HUES48 (cell line): ENCODE data around the gene DGKH.

Source experiments
- H3K27ac ChIP-seq: one replicate; pipeline ENCODE4 v1.7.0; 2013; ENCODE audit warnings: low read depth, low read length, inconsistent platforms
- H3K27me3 ChIP-seq: 2 replicates; pipeline ENCODE4 v1.6.1; 2013; ENCODE audit warnings: mild to moderate bottlenecking, low read length; ENCODE audit not compliant: control insufficient read depth, insufficient read depth
- H3K36me3 ChIP-seq: 2 replicates; pipeline ENCODE4 v1.6.1; 2013; ENCODE audit warnings: low read length; ENCODE audit not compliant: control insufficient read depth, insufficient read depth
- H3K4me1 ChIP-seq: 2 replicates; pipeline ENCODE4 v1.6.1; 2013; ENCODE audit warnings: mild to moderate bottlenecking, low read length; ENCODE audit not compliant: control insufficient read depth, insufficient read depth
- H3K4me3 ChIP-seq: 2 replicates; pipeline ENCODE4 v1.5.1; 2013; ENCODE audit warnings: mild to moderate bottlenecking, low read depth, low read length
- H3K9ac ChIP-seq: 2 replicates; pipeline ENCODE4 v1.6.1; 2013; ENCODE audit warnings: mild to moderate bottlenecking, low read depth, low read length, moderate library complexity
- H3K9me3 ChIP-seq: 2 replicates; pipeline ENCODE4 v1.6.1; 2013; ENCODE audit warnings: low read length; ENCODE audit not compliant: control insufficient read depth, insufficient read depth

Gene DGKH

DNA sequence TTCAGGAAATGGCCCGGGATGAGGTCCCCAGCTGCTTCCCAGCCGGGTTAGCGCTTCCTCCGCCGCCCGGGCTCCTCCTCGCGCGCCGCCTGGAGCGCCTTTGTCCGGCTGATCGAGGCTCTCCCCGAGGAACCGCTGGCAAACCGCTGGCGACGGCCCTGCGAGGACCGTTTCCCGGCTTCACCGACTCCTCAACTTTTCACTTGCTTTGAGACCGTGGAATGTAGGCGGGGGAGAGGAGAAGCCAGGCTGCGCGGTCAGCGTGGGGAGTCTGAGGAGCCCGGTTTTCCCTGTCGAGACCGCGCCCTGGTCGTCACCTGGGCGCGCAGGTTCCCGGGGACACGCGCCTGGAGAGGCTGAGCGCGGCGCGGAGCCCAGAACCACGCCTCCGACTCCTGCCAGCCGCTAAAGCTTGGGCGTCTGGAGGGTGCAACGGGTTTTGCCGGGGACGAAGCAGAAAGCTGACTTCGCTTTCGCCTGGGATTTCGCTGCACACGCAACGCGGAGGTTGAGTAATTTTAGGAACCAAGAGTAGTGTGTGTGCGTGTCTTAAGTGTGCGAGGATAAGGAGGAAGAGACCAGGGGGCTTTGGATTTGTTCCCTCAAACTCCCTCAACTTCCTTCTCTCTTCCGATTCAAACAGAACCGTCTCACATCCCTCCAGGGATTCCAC is 7.3 kb upstream of the DGKH start:
- peaks cover 72% of the 10 kb centered on the region for H3K27me3 ChIP-seq
- H3K4me3 ChIP-seq: peak overlapping the region; percentile 83
- H3K27ac ChIP-seq: peak overlapping the region; percentile 42
- peaks cover 13% of the 10 kb centered on the region for H3K4me1 ChIP-seq
- peak overlapping the region; percentile 78 for H3K9ac ChIP-seq
- no peaks in the 10 kb centered on the region for H3K9me3 ChIP-seq
- no peaks in the 10 kb centered on the region for H3K36me3 ChIP-seq

DNA sequence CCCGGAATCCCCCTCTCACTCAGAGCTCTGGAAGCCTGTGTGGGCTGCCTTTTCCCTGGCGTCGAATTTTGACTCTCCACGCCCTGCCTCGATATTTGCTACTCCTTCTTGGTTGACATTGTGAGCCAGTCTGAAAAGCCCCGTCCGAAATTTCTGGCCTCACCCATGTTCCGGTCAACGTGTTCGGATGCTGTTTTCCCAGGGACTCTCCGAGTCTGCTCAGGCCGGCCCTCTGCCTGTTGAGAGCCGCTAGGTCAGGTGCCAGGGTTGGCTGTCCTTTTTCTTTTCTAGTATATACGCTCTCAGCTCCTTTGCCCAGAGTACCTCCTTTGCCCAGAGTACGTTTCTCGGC is 6.8 kb upstream of the DGKH start:
- Histone ChIP-seq H3K27ac (no peak overlapping the region), H3K4me3 (peak overlapping the region; percentile 83), H3K36me3 (no peaks in the 10 kb centered on the region), H3K4me1 (peaks cover 13% of the 10 kb centered on the region), H3K9me3 (no peaks in the 10 kb centered on the region), H3K9ac (peak overlapping the region; percentile 78; the same call in 1 of the 2 replicates), H3K27me3 (peaks cover 77% of the 10 kb centered on the region)

DNA sequence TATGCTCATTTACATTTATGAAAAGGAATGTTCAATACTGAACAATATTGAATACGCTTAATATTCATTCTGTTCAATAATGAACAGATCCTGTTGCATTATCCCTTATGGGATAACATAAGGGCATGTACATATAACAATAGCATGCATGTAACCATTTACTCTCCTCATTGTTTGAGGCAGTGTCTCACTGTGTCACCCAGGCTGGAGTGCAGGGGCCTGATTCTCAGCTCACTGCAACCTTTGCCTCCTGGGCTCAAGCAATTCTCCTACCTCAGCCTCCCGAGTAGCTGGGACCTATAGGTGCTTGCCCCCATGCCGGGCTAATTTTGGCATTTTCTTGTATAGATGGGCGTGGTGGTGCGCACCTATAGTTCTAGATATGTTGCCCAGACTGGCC is 4.8 kb upstream of the DGKH start:
- H3K27me3 ChIP-seq: peaks cover 68% of the 10 kb centered on the region
- no peak overlapping the region for H3K4me3 ChIP-seq
- peaks cover 18% of the 10 kb centered on the region for H3K4me1 ChIP-seq
- no peak overlapping the region for H3K27ac ChIP-seq
- H3K36me3 ChIP-seq: no peaks in the 10 kb centered on the region
- no peaks in the 10 kb centered on the region for H3K9me3 ChIP-seq
- no peak overlapping the region for H3K9ac ChIP-seq

DNA sequence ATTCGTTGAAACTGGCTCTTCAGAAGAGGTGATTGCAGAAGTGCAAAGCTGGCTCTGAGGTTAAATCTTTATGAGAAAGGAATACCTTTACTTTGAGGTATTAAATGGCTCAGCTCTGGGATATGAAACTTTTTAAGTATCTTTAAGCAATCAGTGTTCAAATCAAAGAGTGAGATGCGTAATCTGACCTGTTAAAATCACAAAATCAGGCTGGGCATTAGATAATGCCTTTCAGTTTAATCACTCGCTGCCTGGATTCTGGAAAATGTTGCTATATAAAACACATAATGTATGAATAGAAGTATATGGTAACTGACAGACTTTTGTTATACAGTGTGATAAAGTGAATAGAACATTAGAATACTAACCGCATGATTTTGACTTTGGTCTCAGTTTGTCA is 2.0 kb upstream of the DGKH start:
- H3K9ac ChIP-seq: no peak overlapping the region
- peaks cover 14% of the 10 kb centered on the region for H3K4me1 ChIP-seq
- H3K27ac ChIP-seq: no peak overlapping the region
- no peaks in the 10 kb centered on the region for H3K9me3 ChIP-seq
- no peak overlapping the region for H3K4me3 ChIP-seq
- peaks cover 54% of the 10 kb centered on the region for H3K27me3 ChIP-seq
- H3K36me3 ChIP-seq: no peaks in the 10 kb centered on the region

DNA sequence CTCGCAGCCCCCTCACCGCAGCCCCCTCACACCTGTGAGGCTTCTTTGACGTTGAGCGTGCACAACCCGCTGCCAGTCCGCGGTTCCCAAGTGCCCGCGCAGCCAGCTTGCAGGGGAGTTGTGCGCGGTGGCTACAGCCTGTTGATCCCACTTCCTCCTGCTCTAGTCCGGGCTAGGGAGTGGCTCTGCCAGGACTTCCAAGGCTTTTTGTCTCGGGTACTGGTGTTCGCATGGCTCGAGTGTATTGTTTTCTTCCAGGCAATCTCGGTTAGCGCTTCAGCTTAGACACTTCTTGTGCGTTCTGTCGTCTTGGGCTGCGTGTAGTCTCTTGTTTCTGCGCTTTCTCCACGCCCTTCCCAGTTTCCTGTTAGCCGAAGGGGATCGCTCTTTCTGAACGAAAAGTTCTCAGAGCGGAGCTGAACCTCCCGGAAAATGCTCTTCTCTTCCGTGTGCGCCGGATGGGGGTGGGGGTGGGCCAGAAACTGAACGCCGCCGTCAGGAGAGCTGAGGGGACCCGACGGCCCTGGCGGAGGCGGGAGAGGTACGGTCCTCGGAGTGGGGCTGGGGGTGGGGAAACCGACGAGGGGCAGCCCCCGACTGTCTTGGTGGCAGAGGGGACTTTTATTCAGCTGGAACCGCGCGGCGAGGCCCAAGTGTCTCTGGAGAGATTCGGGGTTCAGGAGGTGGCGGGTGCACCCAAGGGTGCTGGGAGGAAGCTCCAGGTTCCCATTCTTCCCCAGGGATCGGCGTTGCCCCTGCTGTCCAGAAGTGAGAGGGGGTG is 697 bp upstream of the DGKH start:
- H3K36me3 ChIP-seq: no peaks in the 10 kb centered on the region
- peaks cover 41% of the 10 kb centered on the region for H3K27me3 ChIP-seq
- H3K4me1 ChIP-seq: 0 out of 2 replicates have a peak, but pooled peaks cover 5% of the 10 kb centered on the region
- H3K9ac ChIP-seq: no peak overlapping the region
- peak overlapping the region; percentile 56 for H3K27ac ChIP-seq
- H3K4me3 ChIP-seq: peak overlapping the region; percentile 77
- H3K9me3 ChIP-seq: no peaks in the 10 kb centered on the region

DNA sequence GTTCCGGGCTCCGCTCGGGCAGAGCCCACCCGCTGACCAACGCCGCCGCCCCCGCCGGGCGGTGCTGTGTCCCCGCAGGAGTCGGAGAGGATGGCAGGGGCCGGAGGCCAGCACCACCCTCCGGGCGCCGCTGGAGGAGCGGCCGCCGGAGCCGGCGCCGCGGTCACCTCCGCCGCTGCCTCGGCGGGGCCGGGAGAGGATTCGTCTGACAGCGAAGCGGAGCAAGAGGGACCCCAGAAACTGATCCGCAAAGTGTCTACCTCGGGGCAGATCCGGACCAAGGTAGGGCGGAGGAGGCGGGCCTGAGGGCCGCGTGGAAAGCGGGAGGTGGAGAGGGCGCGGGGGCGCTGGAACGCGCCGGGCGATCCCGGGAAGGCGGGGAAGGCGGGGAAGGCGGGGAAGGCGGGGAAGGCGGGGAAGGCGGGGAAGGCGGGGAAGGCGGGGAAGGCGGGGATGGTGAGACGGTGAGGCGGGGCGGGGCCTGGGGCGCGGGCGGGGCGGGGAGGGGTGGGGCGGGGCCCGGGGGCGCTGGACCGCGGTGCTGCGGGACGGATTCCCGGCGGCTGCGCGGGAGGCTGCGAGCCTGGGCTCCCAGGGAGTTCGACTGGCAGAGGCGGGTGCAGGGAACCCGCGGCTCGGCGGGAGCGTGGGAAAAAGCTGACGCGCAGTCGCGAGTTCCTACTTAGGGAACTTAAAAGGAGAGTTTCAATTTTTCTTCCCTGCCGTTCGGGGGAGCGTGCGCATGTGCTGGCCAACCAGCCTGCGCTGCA is 421 bp downstream of the DGKH start:
- Histone ChIP-seq H3K27ac (peak overlapping the region; percentile 86), H3K9ac (peak overlapping the region; percentile 68), H3K27me3 (peaks cover 38% of the 10 kb centered on the region)

DNA sequence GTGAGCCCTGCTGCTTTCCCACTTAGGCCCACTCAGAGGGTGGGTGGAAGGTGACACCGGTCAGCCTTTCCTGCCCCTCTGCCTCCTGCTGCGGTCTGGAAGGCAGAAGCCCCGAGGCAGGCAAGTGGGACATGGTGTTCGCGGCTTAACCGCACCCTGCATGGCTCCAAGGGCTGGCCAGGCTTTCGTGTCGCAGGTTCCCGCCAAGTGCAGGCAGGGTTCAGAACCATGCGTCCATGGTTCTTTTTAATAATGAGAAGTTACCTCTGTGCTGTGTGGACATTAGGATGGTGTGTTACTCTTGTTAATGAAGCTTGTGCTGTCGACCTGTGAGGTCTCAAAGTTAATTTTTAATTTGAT is 986 bp downstream of the DGKH start:
- H3K9me3 ChIP-seq: no peaks in the 10 kb centered on the region
- H3K36me3 ChIP-seq: no peaks in the 10 kb centered on the region
- H3K4me3 ChIP-seq: peak overlapping the region; percentile 89
- H3K9ac ChIP-seq: peak overlapping the region; percentile 68
- peak overlapping the region; percentile 17 for H3K27ac ChIP-seq
- peaks cover 38% of the 10 kb centered on the region for H3K27me3 ChIP-seq
- 0 out of 2 replicates have a peak, but pooled peaks cover 5% of the 10 kb centered on the region for H3K4me1 ChIP-seq

More for the DNA sequence above, 421 bp downstream of the DGKH start:
- Histone ChIP-seq H3K4me3 (peak overlapping the region; percentile 89), H3K4me1 (0 out of 2 replicates have a peak, but pooled peaks cover 5% of the 10 kb centered on the region), H3K36me3 (no peaks in the 10 kb centered on the region), H3K9me3 (no peaks in the 10 kb centered on the region)

DNA sequence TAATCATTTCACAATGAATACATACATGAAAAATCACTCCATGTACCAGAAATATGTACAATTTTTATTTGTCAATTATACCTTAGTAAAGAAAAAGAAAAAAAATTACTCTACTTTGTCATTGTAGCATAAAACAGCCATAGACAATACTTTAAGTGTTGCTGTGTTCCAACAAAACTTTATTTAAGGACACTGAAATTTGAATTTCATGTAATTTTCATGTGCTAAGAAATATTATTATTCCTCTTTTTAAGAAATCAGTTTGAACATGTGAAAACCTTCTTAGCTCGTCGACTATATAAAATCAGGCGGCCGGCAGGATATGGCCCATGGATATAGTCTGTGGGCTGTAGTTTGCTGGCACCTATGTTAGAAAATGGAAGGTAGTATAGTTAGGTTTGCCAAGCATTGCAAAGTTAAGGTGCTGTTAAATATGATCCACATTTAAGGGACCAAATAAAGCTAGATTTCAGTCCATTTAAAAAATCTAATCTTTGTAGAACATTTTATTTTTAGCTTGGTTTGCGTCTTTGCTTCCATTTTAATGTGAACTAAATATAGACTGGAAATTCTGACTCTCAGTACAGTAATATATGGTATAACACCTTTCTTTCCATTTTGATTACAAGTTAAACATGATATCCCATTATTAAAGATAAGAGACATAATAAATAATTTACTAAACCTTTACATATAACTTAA is 6.5 kb downstream of the DGKH start:
- Histone ChIP-seq H3K9me3 (no peaks in the 10 kb centered on the region), H3K27me3 (no peaks in the 10 kb centered on the region), H3K36me3 (no peaks in the 10 kb centered on the region), H3K27ac (no peak overlapping the region), H3K9ac (no peak overlapping the region), H3K4me3 (no peak overlapping the region), H3K4me1 (no peaks in the 10 kb centered on the region)

DNA sequence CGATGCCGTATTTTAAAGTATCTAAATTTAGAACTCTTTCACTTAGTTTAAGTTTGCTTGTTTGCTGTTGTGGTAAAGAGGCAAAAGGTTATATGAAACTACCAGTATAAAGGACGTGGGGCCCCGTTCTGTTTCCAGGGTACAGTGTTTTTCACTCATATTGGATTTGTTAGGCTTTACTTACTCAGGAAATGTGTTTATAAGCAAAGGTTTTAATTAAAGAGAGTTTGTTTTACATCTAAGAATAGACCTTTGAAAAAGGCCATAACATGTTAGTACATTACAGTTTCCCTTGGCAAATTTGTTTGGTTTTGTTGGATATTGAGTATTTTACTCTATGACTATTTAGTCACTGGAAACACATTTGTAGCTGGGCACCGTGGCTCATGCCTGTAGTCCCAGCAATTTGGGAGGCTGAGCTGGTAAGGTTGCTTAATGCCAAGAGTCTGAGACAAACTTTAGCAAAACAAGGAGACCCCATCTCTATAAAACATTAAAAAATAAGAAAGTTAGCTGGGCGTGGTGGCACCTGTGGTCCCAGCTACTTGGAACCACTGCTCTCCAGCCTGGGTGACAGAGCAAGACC is 7.1 kb downstream of the DGKH start:
- no peak overlapping the region for H3K27ac ChIP-seq
- no peaks in the 10 kb centered on the region for H3K27me3 ChIP-seq
- H3K9me3 ChIP-seq: no peaks in the 10 kb centered on the region
- no peak overlapping the region for H3K9ac ChIP-seq
- no peak overlapping the region for H3K4me3 ChIP-seq
- no peaks in the 10 kb centered on the region for H3K36me3 ChIP-seq
- H3K4me1 ChIP-seq: no peaks in the 10 kb centered on the region

DNA sequence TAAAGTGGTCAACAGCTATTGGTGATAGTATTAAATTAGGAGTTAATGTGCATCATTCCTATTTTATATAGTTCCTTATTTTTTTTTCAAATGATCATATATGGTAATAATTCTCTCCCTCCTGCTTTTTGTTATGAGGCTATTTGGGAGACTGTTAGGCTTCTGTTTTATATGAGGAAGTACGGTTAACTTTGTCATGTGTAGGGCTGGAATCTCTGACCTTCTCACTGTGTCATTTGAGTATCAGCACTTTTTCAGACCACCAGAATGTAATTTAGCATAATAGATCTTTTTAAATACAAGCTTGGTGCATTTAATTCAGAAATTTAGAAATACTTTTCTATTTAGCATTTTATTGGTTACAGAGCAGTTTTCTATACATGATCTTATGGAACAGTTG is 7.7 kb downstream of the DGKH start:
- no peak overlapping the region for H3K4me3 ChIP-seq
- no peaks in the 10 kb centered on the region for H3K36me3 ChIP-seq
- no peak overlapping the region for H3K9ac ChIP-seq
- H3K27me3 ChIP-seq: no peaks in the 10 kb centered on the region
- no peaks in the 10 kb centered on the region for H3K4me1 ChIP-seq
- no peak overlapping the region for H3K27ac ChIP-seq
- H3K9me3 ChIP-seq: no peaks in the 10 kb centered on the region
